A549 (cell line): Measurements from ENCODE around the gene OTOR. TPM values are rescaled to one million over a fixed set of nuclear protein-coding genes. Genes with fewer than 3 reads are reported as not detected.

Experiments used
- ATAC-seq, 2 experiments: fragments of 200-7000 bp in 1 of 2; fragments of >200 bp in 1 of 2; cut with Nextera tagmentation in 1 of 2; cut with Tn5 transposase in 1 of 2; 3 replicates each; pipeline versions ENCODE4 v1.8.0 to v1.9.1; 2018 to 2020; ENCODE audit warnings: mild to moderate bottlenecking in 1 of 2, moderate library complexity in 1 of 2
- CTCF ChIA-PET: fragments of 300-600 bp; sonication (Branson Sonifier 250); formaldehyde crosslinking; extraction: SDS; loops from one replicate; lab custom pipeline; 2021; ENCODE audit warnings: antibody characterized with exemption, inconsistent platforms; lab: Yijun Ruan, JAX
- POLR2A ChIA-PET: fragments of 350-600 bp; formaldehyde crosslinking; extraction: SDS; loops from one replicate; lab custom pipeline; 2021; ENCODE audit warnings: antibody characterized with exemption, inconsistent platforms; lab: Yijun Ruan, JAX
- DNase-seq, 2 experiments: peaks; one replicate each; pipeline versions ENCODE4 v3.0.0 to v3.0.0-alpha.2; 2011 to 2016; ENCODE audit warnings: low read depth in 1 of 2, low spot score in 1 of 2
- FAIRE-seq: peaks from 2 replicates; lab custom pipeline; 2011; peaks lifted over from hg19 to GRCh38; lab: Jason Lieb, UNC
- H3K27ac ChIP-seq, 2 experiments: fragments of >200 bp; sonication (Bioruptor Twin); formaldehyde crosslinking; 3 replicates each; pipeline ENCODE4 v1.5.1; 2016 to 2017
- H3K4me1 ChIP-seq: fragments of >200 bp; sonication (Bioruptor Twin); formaldehyde crosslinking; 3 replicates; pipeline ENCODE4 v1.6.1; 2016
- H3K4me2 ChIP-seq: fragments of >200 bp; sonication (Bioruptor Twin); formaldehyde crosslinking; 3 replicates; pipeline ENCODE4 v1.6.1; 2016
- H3K4me3 ChIP-seq: fragments of >200 bp; sonication (Bioruptor Twin); formaldehyde crosslinking; 3 replicates; pipeline ENCODE4 v1.5.1; 2016
- H3K9me3 ChIP-seq: fragments of >200 bp; sonication (Bioruptor Twin); formaldehyde crosslinking; 3 replicates; pipeline ENCODE4 v1.6.1; 2016
- BCL3 ChIP-seq: fragments of >200 bp; sonication (Bioruptor Twin); formaldehyde crosslinking; IDR thresholded peaks from 3 replicates; pipeline ENCODE4 v1.6.1; 2016
- CBX2 ChIP-seq: fragments of 200-600 bp; sonication (generic); IDR thresholded peaks from 2 replicates; pipeline ENCODE4 v1.6.1; 2016; ENCODE audit warnings: low read depth, mild to moderate bottlenecking, borderline replicate concordance
- CBX8 ChIP-seq: fragments of 200-600 bp; sonication (generic); IDR thresholded peaks from 2 replicates; pipeline ENCODE4 v1.6.1; 2016
- CTCF ChIP-seq: fragments of >200 bp; sonication (Bioruptor Twin); formaldehyde crosslinking; IDR thresholded peaks from 3 replicates; pipeline ENCODE4 v1.5.1; 2016
- E2F6 ChIP-seq: IDR thresholded peaks from 2 replicates; pipeline ENCODE4 v1.6.1; 2012; ENCODE audit warnings: low read depth, borderline replicate concordance
- EHF ChIP-seq: fragments of 250-450 bp; sonication (Bioruptor Pico); IDR thresholded peaks from 2 replicates; pipeline ENCODE4 v1.5.0; 2020; ENCODE audit warnings: mild to moderate bottlenecking
- ELK1 ChIP-seq: fragments of 150-350 bp; IDR thresholded peaks from 2 replicates; pipeline ENCODE4 v1.6.1; 2014; ENCODE audit warnings: low read depth, mild to moderate bottlenecking, low read length
- ESRRA ChIP-seq: fragments of 150-350 bp; IDR thresholded peaks from 2 replicates; pipeline ENCODE4 v1.6.1; 2014; ENCODE audit warnings: mild to moderate bottlenecking, low read length, borderline replicate concordance
- FOSL2 ChIP-seq, 2 experiments: fragments of 450-650 bp in 1 of 2; fragments of >200 bp in 1 of 2; sonication (Bioruptor Twin) in 1 of 2; formaldehyde crosslinking; IDR thresholded peaks; 2 replicates each; pipeline versions ENCODE4 v1.5.0 to v1.6.1; 2016 to 2020; ENCODE audit warnings: mild to moderate bottlenecking in 1 of 2, moderate library complexity in 1 of 2
- FOXS1 ChIP-seq: fragments of 250-450 bp; sonication (Bioruptor Pico); IDR thresholded peaks from 2 replicates; pipeline ENCODE4 v1.5.0; 2020; ENCODE audit warnings: mild to moderate bottlenecking, moderate library complexity
- HMGXB4 ChIP-seq: fragments of 250-450 bp; sonication (Bioruptor Pico); IDR thresholded peaks from 2 replicates; pipeline ENCODE4 v1.5.0; 2021; ENCODE audit warnings: mild to moderate bottlenecking, moderate library complexity, borderline replicate concordance
- JUN ChIP-seq, 2 experiments: fragments of >200 bp; sonication (Bioruptor Twin); formaldehyde crosslinking; IDR thresholded peaks; 2 replicates in 1 of 2; 3 replicates in 1 of 2; pipeline ENCODE4 v1.6.1; 2016 to 2017
- JUNB ChIP-seq: fragments of >200 bp; sonication (Bioruptor Twin); formaldehyde crosslinking; IDR thresholded peaks from 2 replicates; pipeline ENCODE4 v1.6.1; 2016
- KDM1A ChIP-seq: fragments of 200-600 bp; sonication (generic); IDR thresholded peaks from 2 replicates; pipeline ENCODE4 v1.6.1; 2016; ENCODE audit warnings: low read depth, mild to moderate bottlenecking
- MAFK ChIP-seq: fragments of 450-650 bp; IDR thresholded peaks from 2 replicates; pipeline ENCODE4 v1.6.1; 2014; ENCODE audit not compliant: partially characterized antibody
- MAZ ChIP-seq: fragments of 150-350 bp; IDR thresholded peaks from 2 replicates; pipeline ENCODE4 v1.6.1; 2014; ENCODE audit warnings: antibody characterized with exemption, low read depth, low read length, borderline replicate concordance
- PBX3 ChIP-seq: IDR thresholded peaks from 2 replicates; pipeline ENCODE4 v1.6.1; 2012
- POLR2A ChIP-seq: IDR thresholded peaks from 2 replicates; pipeline ENCODE4 v1.6.1; 2012; ENCODE audit warnings: mild to moderate bottlenecking, low read length
- RARB ChIP-seq: fragments of 250-450 bp; sonication (Bioruptor Pico); IDR thresholded peaks from 2 replicates; pipeline ENCODE4 v1.8.0; 2021; ENCODE audit warnings: mild to moderate bottlenecking, moderate library complexity
- RCOR1 ChIP-seq: fragments of 150-350 bp; IDR thresholded peaks from 2 replicates; pipeline ENCODE4 v1.6.1; 2014; ENCODE audit warnings: antibody characterized with exemption, low read length, low read depth
- WGBS: methylation state at CpG from one replicate; pipeline ENCODE4 v1.1.6; 2017; ENCODE audit errors: missing lambda C conversion rate; 5-methylcytosine and 5-hydroxymethylcytosine counted together
- polyA plus RNA-seq, 4 experiments: library from polyadenylated mRNA; depleted of rRNA in 3 of 4; stranded (reverse); fragments of >200 nt; fragmentation: RNase III in 1 of 4; extraction: RNeasy Plus Mini Kit Qiagen cat#74134 plus additional on column Dnase treatment in 1 of 4; gene quantifications; 2 replicates in 3 of 4; 3 replicates in 1 of 4; pipeline ENCODE4 v1.2.3, GENCODE V29; 2011 to 2017

Gene OTOR
- polyA plus RNA-seq, 2 of the 4 experiments (the other 2 are of a cell fraction) = not detected

- no peak for DNase-seq
- Histone ChIP-seq H3K9me3 (0 out of 3 replicates have a peak, but pooled peaks cover 5% of the 10 kb centered on the region), H3K4me2 (no peak overlapping the region), H3K4me1 (no peaks in the 10 kb centered on the region), H3K27ac (no peak overlapping the region), H3K4me3 (no peak overlapping the region)
- TF ChIP-seq ELK1 = no peak
- TF ChIP-seq MAFK = peak; percentile 25
- ChIA-PET CTCF (no interaction called here), POLR2A (no interaction called here)
- 7% methylated on average over 1 of the region's 1 CpG for WGBS
- ATAC-seq = no peak
- FAIRE-seq = no peak
Observed at GRCh38 chr20:16778159-16778558, 30.0 kb downstream of the OTOR start.

GRCh38 chr20:16781496-16781895, 33.3 kb downstream of the OTOR start:
- POLR2A ChIA-PET = no interaction called here

More at GRCh38 chr20:16781496-16781895, 33.3 kb downstream of the OTOR start:
- Histone ChIP-seq H3K27ac (no peak overlapping the region), H3K9me3 (0 out of 3 replicates have a peak, but pooled peaks cover 5% of the 10 kb centered on the region), H3K4me2 (no peak overlapping the region), H3K4me3 (no peak overlapping the region), H3K4me1 (no peaks in the 10 kb centered on the region)
- DNase-seq = no peak
- ATAC-seq = no peak
- WGBS = 81% methylated on average over 1 of the region's 1 CpG
- CTCF ChIA-PET = interaction anchor here (0.6 to 4.5 kb wide), 4 partner anchors 11 to 21 kb away, joined by 3 to 20 read pairs (median 6); no protein-coding TSS in a partner anchor
- FAIRE-seq = no peak
- TF ChIP-seq CTCF = no peak
- no peak for TF ChIP-seq RARB (CRISPR knock-in tag)
- TF ChIP-seq JUNB = no peak
- TF ChIP-seq RCOR1 = no peak
- no peak for TF ChIP-seq CBX2
- no peak for TF ChIP-seq FOXS1
- no peak for TF ChIP-seq FOSL2 (IDR thresholded peaks at IDR 0.05)
- no peak for TF ChIP-seq FOSL2 (CRISPR knock-in tag; IDR thresholded peaks at IDR 0.05)
- TF ChIP-seq POLR2A = no peak
- TF ChIP-seq CBX8 = no peak
- TF ChIP-seq MAZ = no peak
- TF ChIP-seq EHF = no peak
- TF ChIP-seq KDM1A = no peak
- TF ChIP-seq BCL3 = no peak
- no peak for TF ChIP-seq JUN (IDR thresholded peaks at IDR 0.05)
- no peak for TF ChIP-seq E2F6
- TF ChIP-seq HMGXB4 (CRISPR knock-in tag) = no peak
- no peak for TF ChIP-seq PBX3
- no peak for TF ChIP-seq ESRRA
